Neural cell (in vitro differentiated cells): ENCODE data around the gene CLCNKB. TPM values are rescaled to one million over a fixed set of nuclear protein-coding genes. Genes with fewer than 3 reads are reported as not detected.

Experiments
- H2AFZ ChIP-seq: fragments of 200-600, 300-800 bp; sonication (generic), shearing (Covaris generic); 2 replicates; pipeline ENCODE4 v1.6.0; 2014; ENCODE audit warnings: low read depth, mild to moderate bottlenecking, antibody characterized with exemption, low read length, moderate library complexity
- H3F3A ChIP-seq: fragments of 200-600 bp; shearing (Covaris generic); 2 replicates; pipeline ENCODE4 v1.6.1; 2016; ENCODE audit warnings: mild to moderate bottlenecking, moderate library complexity, mixed read lengths, antibody characterized with exemption, low read length; ENCODE audit not compliant: insufficient read depth, poor library complexity, severe bottlenecking
- H3K27ac ChIP-seq: fragments of 200-600, 300-800 bp; sonication (generic), shearing (Covaris generic); 2 replicates; pipeline ENCODE4 v1.5.1; 2014; ENCODE audit warnings: mild to moderate bottlenecking, low read length, moderate library complexity
- H3K27me3 ChIP-seq: fragments of 300-800, 200-600 bp; sonication (generic), shearing (Covaris generic); 2 replicates; pipeline ENCODE4 v1.6.0; 2014; ENCODE audit warnings: mild to moderate bottlenecking, low read depth, low read length, moderate library complexity; ENCODE audit not compliant: insufficient read depth
- H3K36me3 ChIP-seq: fragments of 300-800, 200-600 bp; sonication (generic), shearing (Covaris generic); 2 replicates; pipeline ENCODE4 v1.5.1; 2014; ENCODE audit warnings: mild to moderate bottlenecking, antibody characterized with exemption, low read length, moderate library complexity; ENCODE audit not compliant: insufficient read depth
- H3K4me2 ChIP-seq: fragments of 300-800, 200-600 bp; sonication (generic), shearing (Covaris generic); 2 replicates; pipeline ENCODE4 v1.6.0; 2014; ENCODE audit warnings: mild to moderate bottlenecking, low read length
- H3K4me3 ChIP-seq: fragments of 300-800, 200-600 bp; sonication (generic), shearing (Covaris generic); 2 replicates; pipeline ENCODE4 v1.5.1; 2014; ENCODE audit warnings: mild to moderate bottlenecking, low read length, moderate library complexity
- H3K79me2 ChIP-seq: fragments of 200-600 bp; shearing (Covaris generic); replicated peaks from 2 replicates; pipeline ENCODE4 v1.6.0; 2014; ENCODE audit warnings: mild to moderate bottlenecking, low read length, moderate library complexity; ENCODE audit not compliant: insufficient read depth
- H3K9ac ChIP-seq: fragments of 300-800, 200-600 bp; sonication (generic), shearing (Covaris generic); 2 replicates; pipeline ENCODE4 v1.6.1; 2016; ENCODE audit warnings: mild to moderate bottlenecking, low read length, mixed read lengths
- H3K9me2 ChIP-seq: fragments of 200-600 bp; shearing (Covaris generic); 2 replicates; pipeline ENCODE4 v1.6.1; 2016; ENCODE audit warnings: mild to moderate bottlenecking, low read length, mixed read lengths; ENCODE audit not compliant: insufficient read depth
- H3K9me3 ChIP-seq: fragments of 200-600, 300-800 bp; sonication (generic), shearing (Covaris generic); 2 replicates; pipeline ENCODE4 v1.6.1; 2016; ENCODE audit warnings: mild to moderate bottlenecking, mixed run types, low read length, moderate library complexity, mixed read lengths
- H4K20me1 ChIP-seq: fragments of 200-600 bp; shearing (Covaris generic); 2 replicates; pipeline ENCODE4 v1.6.1; 2016; ENCODE audit warnings: mild to moderate bottlenecking, mixed run types; ENCODE audit not compliant: insufficient read depth
- CTCF ChIP-seq: fragments of 450-650 bp; IDR thresholded peaks from 2 replicates; pipeline ENCODE4 v1.5.1; 2014; ENCODE audit warnings: antibody characterized with exemption, mild to moderate bottlenecking, moderate library complexity; ENCODE audit not compliant: poor library complexity, severe bottlenecking
- EP300 ChIP-seq: fragments of 450-650 bp; conservative IDR thresholded peaks from 2 replicates; pipeline ENCODE4 v1.6.1; 2014; ENCODE audit warnings: antibody characterized with exemption, mild to moderate bottlenecking, moderate library complexity; ENCODE audit not compliant: poor library complexity, severe bottlenecking
- EZH2 ChIP-seq: fragments of 200-600, 300-800 bp; shearing (Covaris generic), sonication (generic); IDR thresholded peaks from 2 replicates; pipeline ENCODE4 v1.6.1; 2014; ENCODE audit warnings: antibody characterized with exemption, low read length, borderline replicate concordance, mild to moderate bottlenecking; ENCODE audit not compliant: insufficient read depth, poor library complexity, severe bottlenecking
- MXI1 ChIP-seq: fragments of 450-650 bp; conservative IDR thresholded peaks from 2 replicates; pipeline ENCODE4 v1.6.1; 2014; ENCODE audit warnings: antibody characterized with exemption, mild to moderate bottlenecking; ENCODE audit not compliant: poor library complexity, severe bottlenecking
- POLR2AphosphoS5 ChIP-seq: IDR thresholded peaks from 2 replicates; pipeline ENCODE4 v1.6.1; 2012
- RAD21 ChIP-seq: fragments of 450-650 bp; conservative IDR thresholded peaks from 2 replicates; pipeline ENCODE4 v1.6.1; 2014; ENCODE audit warnings: antibody characterized with exemption, mild to moderate bottlenecking, moderate library complexity
- SMC3 ChIP-seq: fragments of 450-650 bp; conservative IDR thresholded peaks from 2 replicates; pipeline ENCODE4 v1.6.1; 2014; ENCODE audit warnings: antibody characterized with exemption, mild to moderate bottlenecking, moderate library complexity; ENCODE audit not compliant: poor library complexity
- TAF1 ChIP-seq: IDR thresholded peaks from 2 replicates; pipeline ENCODE4 v1.6.1; 2012; ENCODE audit warnings: low read depth
- polyA plus RNA-seq: library from polyadenylated mRNA; depleted of rRNA; stranded (reverse); fragments of >200 nt; gene quantifications from 2 replicates; pipeline ENCODE4 v1.2.3, GENCODE V29; 2014
- TF ChIP-seq, protein P1 (sequence below): IDR thresholded peaks from 2 replicates; pipeline ENCODE4 v1.6.1; 2012; ENCODE audit warnings: borderline replicate concordance

The CLCNKB gene
- polyA plus RNA-seq, 1 donor from 2014 or later: not detected

GRCh38 chr1:16029288-16029687, 14.3 kb upstream of the CLCNKB start:
- Histone ChIP-seq H3K9me2 (no peaks in the 10 kb centered on the region), H3K4me3 (no peak overlapping the region), H3F3A (no peaks in the 10 kb centered on the region), H3K36me3 (no peaks in the 10 kb centered on the region), H2AFZ (no peak overlapping the region), H3K4me2 (no peak overlapping the region), H3K79me2 (no peaks in the 10 kb centered on the region), H3K9ac (no peak overlapping the region), H3K27ac (no peak overlapping the region), H3K27me3 (no peaks in the 10 kb centered on the region), H4K20me1 (no peaks in the 10 kb centered on the region), H3K9me3 (no peaks in the 10 kb centered on the region)
- TF ChIP-seq CTCF (no peak), SMC3 (no peak), EZH2 (no peak), EP300 (no peak), RAD21 (no peak), TAF1 (no peak), POLR2AphosphoS5 (no peak), MXI1 (no peak)
- TF ChIP-seq, protein P1, sequence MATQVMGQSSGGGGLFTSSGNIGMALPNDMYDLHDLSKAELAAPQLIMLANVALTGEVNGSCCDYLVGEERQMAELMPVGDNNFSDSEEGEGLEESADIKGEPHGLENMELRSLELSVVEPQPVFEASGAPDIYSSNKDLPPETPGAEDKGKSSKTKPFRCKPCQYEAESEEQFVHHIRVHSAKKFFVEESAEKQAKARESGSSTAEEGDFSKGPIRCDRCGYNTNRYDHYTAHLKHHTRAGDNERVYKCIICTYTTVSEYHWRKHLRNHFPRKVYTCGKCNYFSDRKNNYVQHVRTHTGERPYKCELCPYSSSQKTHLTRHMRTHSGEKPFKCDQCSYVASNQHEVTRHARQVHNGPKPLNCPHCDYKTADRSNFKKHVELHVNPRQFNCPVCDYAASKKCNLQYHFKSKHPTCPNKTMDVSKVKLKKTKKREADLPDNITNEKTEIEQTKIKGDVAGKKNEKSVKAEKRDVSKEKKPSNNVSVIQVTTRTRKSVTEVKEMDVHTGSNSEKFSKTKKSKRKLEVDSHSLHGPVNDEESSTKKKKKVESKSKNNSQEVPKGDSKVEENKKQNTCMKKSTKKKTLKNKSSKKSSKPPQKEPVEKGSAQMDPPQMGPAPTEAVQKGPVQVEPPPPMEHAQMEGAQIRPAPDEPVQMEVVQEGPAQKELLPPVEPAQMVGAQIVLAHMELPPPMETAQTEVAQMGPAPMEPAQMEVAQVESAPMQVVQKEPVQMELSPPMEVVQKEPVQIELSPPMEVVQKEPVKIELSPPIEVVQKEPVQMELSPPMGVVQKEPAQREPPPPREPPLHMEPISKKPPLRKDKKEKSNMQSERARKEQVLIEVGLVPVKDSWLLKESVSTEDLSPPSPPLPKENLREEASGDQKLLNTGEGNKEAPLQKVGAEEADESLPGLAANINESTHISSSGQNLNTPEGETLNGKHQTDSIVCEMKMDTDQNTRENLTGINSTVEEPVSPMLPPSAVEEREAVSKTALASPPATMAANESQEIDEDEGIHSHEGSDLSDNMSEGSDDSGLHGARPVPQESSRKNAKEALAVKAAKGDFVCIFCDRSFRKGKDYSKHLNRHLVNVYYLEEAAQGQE: no peak

- TF ChIP-seq, protein P1: no peak
- TF ChIP-seq MXI1: no peak
- no peak for TF ChIP-seq SMC3
- no peak for TF ChIP-seq TAF1
- no peak for TF ChIP-seq RAD21
- TF ChIP-seq CTCF: no peak
- no peak for TF ChIP-seq EP300
- no peak for TF ChIP-seq POLR2AphosphoS5
- no peak for TF ChIP-seq EZH2
- Histone ChIP-seq H3F3A (no peaks in the 10 kb centered on the region), H3K9me3 (no peaks in the 10 kb centered on the region), H2AFZ (no peak overlapping the region), H3K9me2 (no peaks in the 10 kb centered on the region), H3K4me2 (no peak overlapping the region), H4K20me1 (no peaks in the 10 kb centered on the region), H3K4me3 (no peak overlapping the region), H3K27me3 (no peaks in the 10 kb centered on the region), H3K79me2 (no peaks in the 10 kb centered on the region), H3K27ac (no peak overlapping the region), H3K9ac (no peak overlapping the region), H3K36me3 (no peaks in the 10 kb centered on the region)
Measured at GRCh38 chr1:16031551-16031950, 12.0 kb upstream of the CLCNKB start.
